IMR-90 (cell line): Measurements from ENCODE around the gene ISCU. TPM values are rescaled to one million over a fixed set of nuclear protein-coding genes. Genes with fewer than 3 reads are reported as not detected.

Source experiments
- ATAC-seq: fragments of 200-7000 bp; cut with Tn5 transposase; 2 replicates; pipeline ENCODE4 v1.9.1; 2020; ENCODE audit warnings: low read depth, mild to moderate bottlenecking, moderate library complexity
- BruUV-seq: library from RNA; stranded (reverse); fragments of 400-500 nt; replicated peaks from 2 replicates; lab custom pipeline; 2021; lab: Mats Ljungman, UMichigan
- CTCF ChIA-PET: fragments of 300-600 bp; formaldehyde crosslinking; extraction: SDS; loops from one replicate; lab custom pipeline; 2021; ENCODE audit warnings: antibody characterized with exemption; lab: Yijun Ruan, JAX
- POLR2A ChIA-PET: fragments of 300-600 bp; sonication (Branson Sonifier 250); formaldehyde crosslinking; loops from one replicate; lab custom pipeline; 2022; ENCODE audit warnings: antibody characterized with exemption; ENCODE audit not compliant: unreplicated experiment; lab: Charles Lee
- DNase-seq: peaks from one replicate; pipeline ENCODE4 v3.0.0; 2013
- H2AFZ ChIP-seq: replicated peaks from 2 replicates; pipeline ENCODE3; 2013; ENCODE audit warnings: low read length, mild to moderate bottlenecking; ENCODE audit not compliant: poor library complexity
- H2AK5ac ChIP-seq: 2 replicates; pipeline ENCODE4 v1.6.1; 2013; ENCODE audit warnings: low read depth, low read length, inconsistent platforms
- H2AK9ac ChIP-seq: replicated peaks from 2 replicates; pipeline ENCODE3; 2013; ENCODE audit warnings: mild to moderate bottlenecking, low read depth, low read length, moderate library complexity; ENCODE audit not compliant: poor library complexity
- H2BK120ac ChIP-seq: 2 replicates; pipeline ENCODE4 v1.6.1; 2013; ENCODE audit warnings: low read depth, low read length, inconsistent platforms
- H2BK15ac ChIP-seq: 3 replicates; pipeline ENCODE4 v1.6.1; 2013; ENCODE audit warnings: low read depth, low read length, inconsistent platforms
- H2BK20ac ChIP-seq: 2 replicates; pipeline ENCODE4 v1.6.1; 2013; ENCODE audit warnings: low read depth, mild to moderate bottlenecking, inconsistent platforms, low read length, moderate library complexity
- H2BK5ac ChIP-seq: 2 replicates; pipeline ENCODE4 v1.6.1; 2013; ENCODE audit warnings: mild to moderate bottlenecking, low read depth, low read length, inconsistent platforms; ENCODE audit not compliant: poor library complexity, severe bottlenecking
- H3K14ac ChIP-seq: replicated peaks from 2 replicates; pipeline ENCODE4 v1.6.1; 2013; ENCODE audit warnings: low read depth, low read length, inconsistent platforms
- H3K18ac ChIP-seq: 2 replicates; pipeline ENCODE4 v1.6.1; 2013; ENCODE audit warnings: low read depth, low read length, control low read depth
- H3K23ac ChIP-seq: 2 replicates; pipeline ENCODE4 v1.6.1; 2013; ENCODE audit warnings: low read depth, low read length, inconsistent platforms
- H3K27ac ChIP-seq: 2 replicates; pipeline ENCODE4 v1.5.1; 2013; ENCODE audit warnings: mild to moderate bottlenecking, control low read depth, low read length; ENCODE audit not compliant: insufficient read depth
- H3K27me3 ChIP-seq: 2 replicates; pipeline ENCODE4 v1.6.1; 2013; ENCODE audit warnings: low read length; ENCODE audit not compliant: control insufficient read depth, insufficient read depth
- H3K36me3 ChIP-seq: 2 replicates; pipeline ENCODE4 v1.6.1; 2013; ENCODE audit warnings: low read length, mixed read lengths; ENCODE audit not compliant: control insufficient read depth, insufficient read depth
- H3K4ac ChIP-seq: 2 replicates; pipeline ENCODE4 v1.6.1; 2013; ENCODE audit warnings: low read depth, low read length, inconsistent platforms
- H3K4me1 ChIP-seq: 2 replicates; pipeline ENCODE4 v1.6.1; 2013; ENCODE audit warnings: low read length, mixed read lengths; ENCODE audit not compliant: control insufficient read depth, insufficient read depth
- H3K4me2 ChIP-seq: 2 replicates; pipeline ENCODE4 v1.6.1; 2013; ENCODE audit warnings: low read depth, mild to moderate bottlenecking, control low read depth, low read length, moderate library complexity
- H3K4me3 ChIP-seq: 2 replicates; pipeline ENCODE4 v1.5.1; 2013; ENCODE audit warnings: low read depth, mild to moderate bottlenecking, control low read depth, low read length, moderate library complexity; ENCODE audit not compliant: insufficient read depth
- H3K56ac ChIP-seq: 2 replicates; pipeline ENCODE4 v1.6.1; 2013; ENCODE audit warnings: low read length, inconsistent platforms; ENCODE audit not compliant: insufficient read depth; ENCODE audit errors: extremely low read depth
- H3K79me1 ChIP-seq, 2 experiments: 2 replicates each; pipeline ENCODE4 v1.6.1; 2013; ENCODE audit warnings: low read length in 2 of 2, inconsistent platforms in 1 of 2, low read depth in 1 of 2
- H3K9ac ChIP-seq: 2 replicates; pipeline ENCODE4 v1.6.1; 2013; ENCODE audit warnings: low read depth, low read length, control low read depth
- H3K9me1 ChIP-seq: 2 replicates; pipeline ENCODE4 v1.6.1; 2013; ENCODE audit warnings: low read length, inconsistent platforms; ENCODE audit not compliant: insufficient read depth
- H3K9me3 ChIP-seq: 2 replicates; pipeline ENCODE4 v1.6.1; 2013; ENCODE audit warnings: low read length; ENCODE audit not compliant: control insufficient read depth, insufficient read depth
- H4K20me1 ChIP-seq: 2 replicates; pipeline ENCODE4 v1.6.1; 2013; ENCODE audit warnings: low read length, inconsistent platforms; ENCODE audit not compliant: insufficient read depth
- H4K5ac ChIP-seq: 2 replicates; pipeline ENCODE4 v1.6.1; 2013; ENCODE audit warnings: mild to moderate bottlenecking, low read depth, low read length, control low read depth
- H4K8ac ChIP-seq, 2 experiments: 2 replicates each; pipeline ENCODE4 v1.6.1; 2013; ENCODE audit warnings: low read depth in 2 of 2, low read length in 2 of 2, control low read depth in 1 of 2, inconsistent platforms in 1 of 2
- H4K91ac ChIP-seq: 2 replicates; pipeline ENCODE4 v1.6.1; 2013; ENCODE audit warnings: low read depth, low read length, inconsistent platforms; ENCODE audit not compliant: insufficient read depth
- CEBPB ChIP-seq: IDR thresholded peaks from 2 replicates; pipeline ENCODE4 v1.6.1; 2012; ENCODE audit warnings: low read depth, low read length, improper control_type of control experiment
- CHD1 ChIP-seq: IDR thresholded peaks from 2 replicates; pipeline ENCODE4 v1.6.1; 2012; ENCODE audit warnings: low read depth, low read length, improper control_type of control experiment
- MAZ ChIP-seq: IDR thresholded peaks from 2 replicates; pipeline ENCODE4 v1.6.1; 2012; ENCODE audit warnings: low read depth, mild to moderate bottlenecking, low read length, improper control_type of control experiment, moderate library complexity, borderline replicate concordance
- MXI1 ChIP-seq: IDR thresholded peaks from 2 replicates; pipeline ENCODE4 v1.6.1; 2012; ENCODE audit warnings: low read depth, mild to moderate bottlenecking, low read length, moderate library complexity, borderline replicate concordance
- NFE2L2 ChIP-seq: fragments of 150-350 bp; IDR thresholded peaks from 2 replicates; pipeline ENCODE4 v1.6.1; 2016; ENCODE audit warnings: low read depth, mild to moderate bottlenecking, low read length
- RAD21 ChIP-seq: IDR thresholded peaks from 2 replicates; pipeline ENCODE4 v1.6.1; 2012; ENCODE audit warnings: low read length, improper control_type of control experiment
- RCOR1 ChIP-seq: IDR thresholded peaks from 2 replicates; pipeline ENCODE4 v1.6.1; 2012; ENCODE audit warnings: mild to moderate bottlenecking, low read length, improper control_type of control experiment; ENCODE audit not compliant: insufficient replicate concordance
- WGBS, 2 experiments: methylation state at CpG; one replicate each; pipeline versions ENCODE4 v1.1.5 to v1.1.7; 2013; ENCODE audit warnings: missing lambda C conversion rate in 2 of 2; ENCODE audit not compliant: insufficient read length in 1 of 2; ENCODE audit errors: extremely low coverage in 2 of 2; 5-methylcytosine and 5-hydroxymethylcytosine counted together
- dilution Hi-C: fragments of 300-500 bp; cut with HindIII; formaldehyde crosslinking; loops from one replicate; pipeline ENCODE4 v1.14.3; 2018; ENCODE audit warnings: low sequenced_read_pairs; ENCODE audit not compliant: unreplicated experiment
- in situ Hi-C: fragments of 300-500 bp; cut with MboI; formaldehyde crosslinking; loops from 3 replicates; pipeline ENCODE4 v1.14.3; 2019; ENCODE audit warnings: low sequenced_read_pairs, inconsistent platforms, mixed read lengths
- intact Hi-C: fragments of 100-400 bp; cut with micrococcal nuclease; formaldehyde crosslinking; loops from 2 replicates; pipeline ENCODE4 v1.10.0; 2022
- polyA plus RNA-seq, 3 experiments: library from polyadenylated mRNA; depleted of rRNA; stranded (reverse); fragments of >200 nt; gene quantifications; 2 replicates each; pipeline ENCODE4 v1.2.3, GENCODE V29; 2012; ENCODE audit warnings: low replicate concordance in 1 of 3
- total RNA-seq: library from RNA; depleted of rRNA; stranded (reverse); fragments of >200 nt; gene quantifications from 2 replicates; pipeline ENCODE4 v1.2.3, GENCODE V29; 2012
- TF ChIP-seq, protein P1 (sequence below): conservative IDR thresholded peaks from 2 replicates; pipeline ENCODE4 v1.5.1; 2012; ENCODE audit warnings: mild to moderate bottlenecking, low read depth, low read length, improper control_type of control experiment
- TF ChIP-seq, protein P2 (sequence below): fragments of 150-350 bp; IDR thresholded peaks from 2 replicates; pipeline ENCODE4 v1.6.1; 2016; ENCODE audit warnings: low read depth, mild to moderate bottlenecking, low read length, moderate library complexity, borderline replicate concordance
- TF ChIP-seq, protein P3 (sequence below): fragments of 150-350 bp; IDR thresholded peaks from 2 replicates; pipeline ENCODE4 v1.6.1; 2017; ENCODE audit warnings: mild to moderate bottlenecking, antibody characterized with exemption, low read length, low read depth

ISCU gene
- total and polyA plus RNA-seq, 2 of the 4 experiments (the other 2 are of a cell fraction) = 52.7 to 87.2 TPM

DNA sequence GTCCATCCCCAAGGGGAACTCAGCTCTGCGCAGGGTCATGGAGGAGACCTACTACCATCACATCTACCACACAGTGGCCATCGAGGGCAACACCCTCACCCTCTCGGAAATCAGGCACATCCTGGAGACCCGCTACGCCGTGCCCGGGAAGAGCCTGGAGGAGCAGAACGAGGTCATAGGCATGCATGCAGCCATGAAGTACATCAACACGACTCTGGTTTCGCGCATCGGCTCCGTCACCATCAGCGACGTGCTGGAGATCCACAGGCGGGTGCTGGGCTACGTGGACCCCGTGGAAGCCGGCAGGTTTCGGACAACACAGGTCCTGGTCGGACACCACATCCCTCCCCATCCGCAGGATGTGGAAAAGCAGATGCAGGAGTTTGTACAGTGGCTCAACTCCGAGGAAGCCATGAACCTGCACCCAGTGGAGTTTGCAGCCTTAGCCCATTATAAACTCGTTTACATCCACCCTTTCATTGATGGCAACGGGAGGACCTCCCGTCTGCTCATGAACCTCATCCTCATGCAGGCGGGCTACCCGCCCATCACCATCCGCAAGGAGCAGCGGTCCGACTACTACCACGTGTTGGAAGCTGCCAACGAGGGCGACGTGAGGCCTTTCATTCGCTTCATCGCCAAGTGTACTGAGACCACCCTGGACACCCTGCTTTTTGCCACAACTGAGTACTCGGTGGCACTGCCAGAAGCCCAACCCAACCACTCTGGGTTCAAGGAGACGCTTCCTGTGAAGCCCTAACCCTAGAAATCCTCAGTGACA is 43.5 kb upstream of the ISCU start:
- ATAC-seq (no peak), DNase-seq (no peak)
- no peak overlapping the region for H3K27ac ChIP-seq
- peaks cover 19 to 54% of the 10 kb centered on the region in 2 experiments for H3K79me1 ChIP-seq
- H4K20me1 ChIP-seq = no peaks in the 10 kb centered on the region; the same call in 1 of the 2 replicates
- H3K23ac ChIP-seq = no peak overlapping the region
- H3K4me2 ChIP-seq = no peak overlapping the region
- peaks cover 18% of the 10 kb centered on the region; the same call in 1 of the 2 replicates for H3K9me1 ChIP-seq
- H3K56ac ChIP-seq = no peak overlapping the region
- H2AK5ac ChIP-seq = no peak overlapping the region
- H3K27me3 ChIP-seq = no peaks in the 10 kb centered on the region
- no peak for TF ChIP-seq CEBPB
- TF ChIP-seq, protein P1, sequence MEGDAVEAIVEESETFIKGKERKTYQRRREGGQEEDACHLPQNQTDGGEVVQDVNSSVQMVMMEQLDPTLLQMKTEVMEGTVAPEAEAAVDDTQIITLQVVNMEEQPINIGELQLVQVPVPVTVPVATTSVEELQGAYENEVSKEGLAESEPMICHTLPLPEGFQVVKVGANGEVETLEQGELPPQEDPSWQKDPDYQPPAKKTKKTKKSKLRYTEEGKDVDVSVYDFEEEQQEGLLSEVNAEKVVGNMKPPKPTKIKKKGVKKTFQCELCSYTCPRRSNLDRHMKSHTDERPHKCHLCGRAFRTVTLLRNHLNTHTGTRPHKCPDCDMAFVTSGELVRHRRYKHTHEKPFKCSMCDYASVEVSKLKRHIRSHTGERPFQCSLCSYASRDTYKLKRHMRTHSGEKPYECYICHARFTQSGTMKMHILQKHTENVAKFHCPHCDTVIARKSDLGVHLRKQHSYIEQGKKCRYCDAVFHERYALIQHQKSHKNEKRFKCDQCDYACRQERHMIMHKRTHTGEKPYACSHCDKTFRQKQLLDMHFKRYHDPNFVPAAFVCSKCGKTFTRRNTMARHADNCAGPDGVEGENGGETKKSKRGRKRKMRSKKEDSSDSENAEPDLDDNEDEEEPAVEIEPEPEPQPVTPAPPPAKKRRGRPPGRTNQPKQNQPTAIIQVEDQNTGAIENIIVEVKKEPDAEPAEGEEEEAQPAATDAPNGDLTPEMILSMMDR = no peak
- TF ChIP-seq RAD21 = no peak
- TF ChIP-seq, protein P2, sequence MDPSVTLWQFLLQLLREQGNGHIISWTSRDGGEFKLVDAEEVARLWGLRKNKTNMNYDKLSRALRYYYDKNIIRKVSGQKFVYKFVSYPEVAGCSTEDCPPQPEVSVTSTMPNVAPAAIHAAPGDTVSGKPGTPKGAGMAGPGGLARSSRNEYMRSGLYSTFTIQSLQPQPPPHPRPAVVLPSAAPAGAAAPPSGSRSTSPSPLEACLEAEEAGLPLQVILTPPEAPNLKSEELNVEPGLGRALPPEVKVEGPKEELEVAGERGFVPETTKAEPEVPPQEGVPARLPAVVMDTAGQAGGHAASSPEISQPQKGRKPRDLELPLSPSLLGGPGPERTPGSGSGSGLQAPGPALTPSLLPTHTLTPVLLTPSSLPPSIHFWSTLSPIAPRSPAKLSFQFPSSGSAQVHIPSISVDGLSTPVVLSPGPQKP = no peak
- no peak for TF ChIP-seq NFE2L2
- no peak for TF ChIP-seq CHD1
- TF ChIP-seq MXI1 = no peak
- TF ChIP-seq, protein P3, sequence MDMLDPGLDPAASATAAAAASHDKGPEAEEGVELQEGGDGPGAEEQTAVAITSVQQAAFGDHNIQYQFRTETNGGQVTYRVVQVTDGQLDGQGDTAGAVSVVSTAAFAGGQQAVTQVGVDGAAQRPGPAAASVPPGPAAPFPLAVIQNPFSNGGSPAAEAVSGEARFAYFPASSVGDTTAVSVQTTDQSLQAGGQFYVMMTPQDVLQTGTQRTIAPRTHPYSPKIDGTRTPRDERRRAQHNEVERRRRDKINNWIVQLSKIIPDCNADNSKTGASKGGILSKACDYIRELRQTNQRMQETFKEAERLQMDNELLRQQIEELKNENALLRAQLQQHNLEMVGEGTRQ = no peak
- no peak for TF ChIP-seq RCOR1
- TF ChIP-seq MAZ = no peak
- H3K18ac ChIP-seq = no peak overlapping the region
- WGBS, 2 experiments = 96% methylated on average over 28 of the region's 39 CpGs; no CpG with 5 or more reads in 1 of the 2 experiments
- ChIA-PET CTCF (no interaction called here), POLR2A (no interaction called here)
- no peak overlapping the region for H3K4me3 ChIP-seq
- in situ Hi-C loops (loop anchor here (25.0 kb wide), 1 partner anchor 832 kb away; the partner anchor contains the start of gene PWP1), dilution Hi-C loops (no loop called here), intact Hi-C loops (no loop called here)
- no peak overlapping the region for H2BK5ac ChIP-seq
- H3K36me3 ChIP-seq = peaks cover 45% of the 10 kb centered on the region
- no peak overlapping the region for H4K8ac ChIP-seq
- no peak overlapping the region for H2BK15ac ChIP-seq
- no peak overlapping the region for H3K4ac ChIP-seq
- H3K14ac ChIP-seq = no peak overlapping the region
- no peak overlapping the region for H2AK9ac ChIP-seq
- no peaks in the 10 kb centered on the region for H3K9me3 ChIP-seq
- no peak overlapping the region for H2AFZ ChIP-seq
- no peak overlapping the region for H3K9ac ChIP-seq
- no peak overlapping the region for H4K5ac ChIP-seq
- peaks cover 3% of the 10 kb centered on the region for H3K4me1 ChIP-seq
- H4K91ac ChIP-seq = no peak overlapping the region
- H2BK20ac ChIP-seq = no peak overlapping the region
- BruUV-seq = no TSS peak
- no peak overlapping the region for H2BK120ac ChIP-seq
